HG02763 (cell line): ENCODE data around the gene METTL16.

Experiments used
- ATAC-seq: cut with Tn5 transposase; IDR thresholded peaks from one replicate; pipeline ENCODE4 v1.9.1; 2021; ENCODE audit warnings: mild to moderate bottlenecking, moderate library complexity; ENCODE audit not compliant: unreplicated experiment

The METTL16 gene

DNA sequence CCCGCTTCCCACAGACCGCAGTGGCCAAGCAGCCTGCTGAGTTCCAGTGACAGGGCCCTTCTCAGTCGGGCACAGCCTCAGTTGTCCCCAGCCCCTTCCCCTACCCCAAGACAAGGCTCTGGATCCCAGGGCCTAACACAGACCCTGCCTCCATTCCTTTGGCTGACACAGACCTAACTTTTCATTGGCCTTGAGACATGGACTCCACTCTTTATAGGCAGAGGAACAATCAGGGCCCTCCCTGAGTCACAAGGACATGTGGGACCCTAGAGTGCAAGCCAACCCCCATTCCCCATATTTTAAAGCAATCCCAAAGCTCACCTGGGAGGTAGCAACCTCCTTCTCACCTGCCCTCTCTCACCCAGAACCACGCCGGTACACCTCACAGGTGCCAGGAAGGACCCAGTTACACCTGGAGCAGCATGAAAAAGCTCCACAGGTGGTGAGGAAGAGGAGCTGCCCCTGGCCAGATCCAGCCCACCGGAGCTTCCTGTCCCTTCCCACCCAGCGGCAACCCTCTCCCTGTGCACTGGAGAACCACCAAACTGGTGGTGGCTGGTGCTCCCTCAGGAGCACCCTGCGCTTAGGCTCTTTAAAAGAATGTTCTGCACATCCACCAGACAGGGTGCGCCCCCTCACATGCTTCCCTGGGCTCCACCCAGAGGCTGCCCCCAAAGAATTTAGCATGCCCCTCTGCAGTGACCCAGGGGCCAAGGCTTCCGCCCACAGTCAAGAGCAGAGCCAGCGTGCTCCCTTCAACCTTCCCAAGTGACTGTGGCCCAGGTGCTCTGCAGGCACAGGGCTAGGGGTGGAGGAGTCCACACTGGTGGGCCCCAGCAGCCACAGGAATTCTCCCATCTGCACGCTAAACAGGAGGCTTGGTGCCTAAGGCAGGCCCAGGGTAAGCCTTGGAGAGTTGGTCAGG lies 114.2 kb downstream of the METTL16 start:
- no peak for ATAC-seq

GRCh38 chr17:2396568-2397246 lies 115.0 kb downstream of the METTL16 start:
- no peak for ATAC-seq

- ATAC-seq = no peak
Observed at GRCh38 chr17:2396192-2396567, 115.5 kb downstream of the METTL16 start.

DNA sequence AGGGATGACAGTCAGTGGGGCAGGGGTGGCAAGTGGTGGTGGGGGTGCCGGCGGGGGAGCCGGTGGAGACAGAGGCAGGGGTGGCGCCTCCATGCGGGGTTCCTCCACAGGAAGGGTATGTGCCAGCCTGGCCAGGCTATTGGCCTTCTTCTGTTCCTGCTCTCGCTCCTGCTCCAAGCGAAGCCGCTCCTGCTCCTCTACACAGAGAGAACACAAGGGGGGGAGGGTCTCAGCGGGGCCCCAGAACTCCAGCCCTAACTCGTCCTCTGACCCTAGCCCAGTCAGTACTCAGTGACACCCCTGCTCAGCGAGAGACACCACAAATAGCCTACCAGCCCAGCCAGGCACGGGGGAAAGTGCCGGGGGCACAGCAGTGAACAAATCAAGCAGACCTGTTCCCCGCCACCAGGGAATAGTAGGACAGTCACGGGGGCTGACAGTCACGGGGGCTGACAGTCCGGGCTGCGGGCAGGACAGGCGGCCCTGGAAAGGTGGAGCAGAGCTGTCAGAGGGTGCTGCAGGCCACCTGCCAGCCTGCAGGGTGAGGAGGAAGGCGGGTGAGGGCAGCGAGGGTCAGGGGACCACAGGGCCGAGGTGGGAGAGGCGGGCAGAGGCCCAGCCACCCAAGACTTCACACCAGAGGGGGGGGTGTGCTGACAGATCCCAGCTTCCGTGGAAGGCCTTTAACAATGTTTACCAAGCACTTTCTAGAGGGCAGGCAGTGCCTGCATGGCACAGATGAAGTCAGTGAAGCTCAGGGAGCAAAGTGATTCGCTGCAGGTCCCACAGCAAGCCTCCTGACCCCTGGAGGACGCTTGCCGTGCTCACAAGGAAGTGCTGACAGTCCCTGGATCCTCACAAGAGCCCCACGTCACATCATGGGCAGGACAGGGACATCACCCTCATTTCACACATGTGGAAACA lies 116.2 kb downstream of the METTL16 start:
- ATAC-seq = no peak

- no peak for ATAC-seq
Observed at GRCh38 chr17:2394775-2395201, 116.9 kb downstream of the METTL16 start.

DNA sequence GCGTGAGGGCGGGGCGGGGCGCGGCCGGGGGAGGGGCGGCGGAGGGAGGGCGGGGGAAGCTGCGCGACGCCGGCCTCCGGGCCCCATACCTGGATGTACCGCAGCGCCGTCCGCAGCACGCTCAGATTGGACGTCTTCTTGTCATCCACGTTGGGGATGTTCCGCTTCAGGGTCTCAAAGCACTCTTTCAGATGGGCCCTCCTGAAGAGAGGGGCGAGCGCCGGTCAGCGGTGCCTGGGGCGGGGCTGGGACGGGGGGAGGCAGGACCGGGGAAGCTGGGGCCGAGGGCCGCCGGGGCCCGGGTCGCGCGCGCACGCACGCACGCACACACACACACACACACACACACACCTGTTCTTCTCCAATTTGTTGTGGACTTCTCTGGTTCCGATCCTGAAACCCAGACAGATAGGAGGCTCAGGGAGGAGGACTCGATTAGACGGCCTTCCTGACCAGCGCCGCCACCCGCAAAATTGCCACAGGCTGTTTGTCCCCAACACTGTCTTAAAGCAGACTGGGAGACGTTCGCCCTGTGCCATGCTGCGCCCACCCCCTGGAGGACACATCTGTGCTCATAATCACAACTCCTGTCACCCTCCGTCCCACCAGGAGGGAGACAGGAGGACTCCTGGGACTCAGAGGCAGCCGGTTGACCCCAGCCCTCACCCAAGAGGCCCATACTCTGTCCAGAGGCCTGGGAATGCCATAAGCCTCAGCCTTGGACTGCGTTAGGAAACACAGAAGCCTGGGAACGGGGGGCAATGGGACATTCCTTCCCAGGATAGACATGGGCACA lies 117.5 kb downstream of the METTL16 start:
- ATAC-seq = no peak

- ATAC-seq = peak; percentile 34
Observed at GRCh38 chr17:2393174-2393953, 118.3 kb downstream of the METTL16 start.

DNA sequence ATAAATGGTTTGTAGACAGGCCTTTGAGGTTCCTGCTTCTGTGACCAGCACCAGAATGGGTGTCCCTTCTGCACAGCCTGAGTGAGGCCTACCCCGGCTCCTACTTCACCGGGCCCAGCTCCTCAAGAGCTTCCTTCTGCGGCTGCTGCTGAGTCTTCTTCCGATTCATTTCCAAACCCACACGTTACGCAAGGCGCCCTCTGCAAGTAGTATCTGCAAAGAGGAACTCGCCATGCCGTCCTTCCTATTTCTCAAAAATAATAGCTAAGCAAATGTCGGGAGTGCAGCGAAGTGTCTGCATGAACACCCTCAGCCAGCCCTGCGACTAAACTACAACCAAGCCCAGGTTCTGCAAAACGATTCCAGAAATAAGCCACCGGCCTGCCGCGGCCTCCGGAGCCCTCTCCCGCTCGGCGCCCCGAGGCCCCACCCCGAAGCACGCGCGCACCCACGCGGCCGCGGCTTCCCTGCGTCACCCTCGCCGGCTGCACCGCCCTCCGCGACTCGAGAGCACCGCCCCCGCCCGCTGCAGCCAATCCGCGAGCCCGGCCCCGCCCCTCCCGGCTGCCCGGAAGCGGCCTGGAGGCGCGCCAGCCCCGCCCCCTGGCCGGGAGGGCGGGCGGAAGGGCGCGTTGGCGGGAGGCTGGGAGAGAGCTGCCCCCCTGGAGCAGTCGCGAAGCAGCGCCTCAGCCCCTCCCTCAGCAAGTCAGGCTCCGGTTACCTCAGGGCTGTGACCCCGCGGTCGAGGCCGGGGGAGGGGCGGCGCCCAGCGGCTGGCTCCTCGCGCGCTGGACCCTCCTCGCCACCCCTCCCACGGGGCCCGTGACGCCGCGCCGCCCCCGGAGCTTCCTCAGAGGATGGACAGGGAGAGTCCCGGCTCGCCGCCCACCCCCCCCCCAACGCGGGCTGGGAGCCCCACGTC lies 119.2 kb downstream of the METTL16 start:
- peak; percentile 53 for ATAC-seq

GRCh38 chr17:2391597-2392251 lies 120.0 kb downstream of the METTL16 start:
- no peak for ATAC-seq

DNA sequence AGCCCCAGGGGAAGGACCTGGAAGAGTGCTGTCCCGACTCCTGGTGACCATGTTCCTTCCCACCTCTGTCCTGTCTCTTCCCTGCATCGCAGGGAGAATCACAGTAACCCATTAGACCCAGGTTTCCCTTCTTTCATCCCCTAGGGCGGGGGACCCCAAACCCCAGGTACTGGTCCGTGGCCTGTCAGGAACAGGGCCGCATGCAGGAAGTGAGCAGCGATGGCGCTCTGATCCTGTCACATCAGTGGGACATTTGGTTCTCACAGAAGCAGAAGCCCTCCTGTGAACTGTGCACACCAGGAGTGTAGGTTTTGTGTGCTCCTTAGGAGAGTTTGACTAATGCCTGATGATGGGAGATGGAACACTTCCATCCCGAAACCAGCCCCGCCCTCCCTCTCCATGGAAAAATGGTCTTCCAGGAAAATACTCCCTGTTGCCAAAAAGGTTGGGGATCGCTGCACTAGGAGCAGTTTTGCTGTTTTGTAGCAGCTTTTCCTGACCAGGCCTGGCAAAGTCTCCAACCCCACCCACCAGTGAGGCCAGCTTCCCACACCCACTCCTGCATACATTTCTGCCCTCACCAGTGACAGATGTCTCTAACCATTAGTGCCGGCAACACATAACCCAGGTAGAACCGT lies 121.4 kb downstream of the METTL16 start:
- ATAC-seq = no peak

DNA sequence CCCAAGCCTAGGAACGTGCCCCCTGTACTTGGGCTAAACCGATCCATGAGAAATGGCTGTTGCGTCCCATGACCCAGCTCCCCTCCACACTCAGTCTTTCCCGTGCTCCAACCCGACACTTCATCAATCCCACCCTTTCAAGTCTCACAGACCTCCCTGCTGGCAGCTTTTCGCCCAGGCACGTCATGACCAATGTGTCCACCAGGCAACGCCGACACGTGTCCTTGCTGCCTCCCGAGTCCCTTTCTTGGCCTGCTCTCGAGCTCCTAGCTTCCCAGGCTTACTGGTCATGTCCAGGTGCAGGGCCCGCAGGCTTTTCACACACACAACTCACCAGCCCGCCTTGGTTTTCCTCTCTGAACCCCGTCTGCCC lies 123.0 kb downstream of the METTL16 start:
- no peak for ATAC-seq

DNA sequence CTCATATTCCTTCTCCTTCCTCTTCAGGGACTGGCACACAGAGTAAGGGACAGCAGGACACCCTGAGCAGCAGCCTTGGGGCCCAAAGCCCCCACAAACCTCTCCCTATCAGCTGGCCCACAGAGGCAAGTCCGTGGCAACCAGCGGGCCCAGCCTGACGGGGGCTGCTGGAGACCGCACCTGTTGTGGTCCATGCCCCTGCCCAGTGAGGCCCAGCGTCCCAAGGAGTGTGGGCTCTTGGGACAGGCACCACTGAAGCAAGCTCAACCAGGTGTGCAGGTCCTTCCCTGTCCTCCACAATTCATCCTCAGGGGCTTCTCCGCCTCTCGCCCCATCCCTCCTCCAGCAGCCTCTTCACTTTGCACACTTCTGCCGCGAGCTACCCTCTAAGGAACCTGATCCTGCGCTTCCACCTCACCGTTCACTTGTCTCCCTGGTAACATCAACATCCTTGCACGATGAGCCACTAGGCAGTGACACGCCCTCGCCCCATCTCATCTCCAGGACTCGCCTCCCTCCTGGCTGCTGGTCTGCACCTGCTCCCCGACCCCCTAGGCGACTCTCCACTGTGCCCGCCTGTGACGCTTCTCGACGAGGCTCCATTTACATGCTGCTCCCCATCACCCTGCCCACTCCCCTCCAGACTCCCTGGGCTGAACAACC lies 123.5 kb downstream of the METTL16 start:
- no peak for ATAC-seq

GRCh38 chr17:2387086-2388019 lies 124.3 kb downstream of the METTL16 start:
- ATAC-seq = no peak

GRCh38 chr17:2386400-2387085 lies 125.1 kb downstream of the METTL16 start:
- ATAC-seq = no peak
